Endothelial cell of umbilical vein (primary cell): ENCODE data around the gene LUC7L.

Source experiments
- EZH2 ChIP-seq: IDR thresholded peaks from 2 replicates; pipeline ENCODE4 v1.6.1; 2012; ENCODE audit warnings: borderline replicate concordance, low read depth, mild to moderate bottlenecking, moderate library complexity, low read length, inconsistent platforms; ENCODE audit not compliant: severe bottlenecking
- FOS ChIP-seq: IDR thresholded peaks from 2 replicates; pipeline ENCODE4 v1.6.1; 2011; ENCODE audit warnings: mild to moderate bottlenecking, low read length, moderate library complexity, borderline replicate concordance; ENCODE audit not compliant: insufficient read depth
- GATA2 ChIP-seq: IDR thresholded peaks from 2 replicates; pipeline ENCODE4 v1.7.0; 2011; ENCODE audit warnings: low read depth, mild to moderate bottlenecking, moderate library complexity, mixed read lengths, low read length; ENCODE audit not compliant: insufficient read length, insufficient read depth
- JUN ChIP-seq: IDR thresholded peaks from 2 replicates; pipeline ENCODE4 v1.6.1; 2011; ENCODE audit warnings: borderline replicate concordance, low read depth; ENCODE audit not compliant: insufficient read length, insufficient read depth
- MYC ChIP-seq: IDR thresholded peaks from one replicate; pipeline ENCODE4 v1.6.1; 2011; ENCODE audit warnings: mild to moderate bottlenecking, low read depth, low read length
- POLR2A ChIP-seq: IDR thresholded peaks from 2 replicates; pipeline ENCODE4 v1.6.1; 2012; ENCODE audit warnings: low read depth, mild to moderate bottlenecking, control low read depth, low read length
- POLR2AphosphoS5 ChIP-seq: IDR thresholded peaks from 2 replicates; pipeline ENCODE4 v1.6.1; 2012; ENCODE audit warnings: low read depth, mild to moderate bottlenecking, control low read depth, low read length, moderate library complexity; ENCODE audit not compliant: insufficient read depth
- TF ChIP-seq, protein P1 (sequence below), 2 donors: IDR thresholded peaks; 1 replicate in 1 of 2; 2 replicates in 1 of 2; pipeline ENCODE4 v1.5.1; 2011; ENCODE audit warnings: low read length in 2 of 2, mild to moderate bottlenecking in 2 of 2, moderate library complexity in 2 of 2, control low read depth in 1 of 2, inconsistent platforms in 1 of 2, low read depth in 1 of 2; ENCODE audit not compliant: insufficient read depth in 1 of 2; ENCODE audit errors: extremely low read depth in 1 of 2
- TF ChIP-seq, protein P2 (sequence below): IDR thresholded peaks from 2 replicates; pipeline ENCODE4 v1.6.1; 2011; ENCODE audit not compliant: insufficient read depth, insufficient read length

DNA sequence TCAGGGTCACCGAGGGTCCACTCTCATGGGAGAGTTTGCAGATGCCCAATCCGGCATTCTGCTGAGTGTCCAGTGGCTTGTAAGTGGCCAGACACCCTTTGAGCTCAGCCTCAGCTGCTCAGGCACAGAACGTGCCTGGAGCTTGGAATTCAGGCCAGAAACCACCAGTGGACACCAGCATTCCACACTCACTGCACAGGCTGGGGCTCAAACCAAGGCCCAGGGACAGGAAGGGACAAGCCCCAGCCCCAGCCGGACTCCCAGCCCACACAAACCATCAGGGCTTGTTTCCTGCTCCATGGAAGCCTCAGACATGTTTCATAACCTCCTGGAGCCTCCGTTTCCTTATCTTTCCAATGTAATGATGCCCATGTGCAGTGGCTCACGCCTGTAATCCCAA, 85.8 kb downstream of the LUC7L start:
- TF ChIP-seq, protein P1, sequence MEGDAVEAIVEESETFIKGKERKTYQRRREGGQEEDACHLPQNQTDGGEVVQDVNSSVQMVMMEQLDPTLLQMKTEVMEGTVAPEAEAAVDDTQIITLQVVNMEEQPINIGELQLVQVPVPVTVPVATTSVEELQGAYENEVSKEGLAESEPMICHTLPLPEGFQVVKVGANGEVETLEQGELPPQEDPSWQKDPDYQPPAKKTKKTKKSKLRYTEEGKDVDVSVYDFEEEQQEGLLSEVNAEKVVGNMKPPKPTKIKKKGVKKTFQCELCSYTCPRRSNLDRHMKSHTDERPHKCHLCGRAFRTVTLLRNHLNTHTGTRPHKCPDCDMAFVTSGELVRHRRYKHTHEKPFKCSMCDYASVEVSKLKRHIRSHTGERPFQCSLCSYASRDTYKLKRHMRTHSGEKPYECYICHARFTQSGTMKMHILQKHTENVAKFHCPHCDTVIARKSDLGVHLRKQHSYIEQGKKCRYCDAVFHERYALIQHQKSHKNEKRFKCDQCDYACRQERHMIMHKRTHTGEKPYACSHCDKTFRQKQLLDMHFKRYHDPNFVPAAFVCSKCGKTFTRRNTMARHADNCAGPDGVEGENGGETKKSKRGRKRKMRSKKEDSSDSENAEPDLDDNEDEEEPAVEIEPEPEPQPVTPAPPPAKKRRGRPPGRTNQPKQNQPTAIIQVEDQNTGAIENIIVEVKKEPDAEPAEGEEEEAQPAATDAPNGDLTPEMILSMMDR (IDR thresholded peaks at IDR 0.05; ENCODE audit: extremely low read depth in 1 of 2, insufficient read depth in 1 of 2, low read depth in 1 of 2, low read length in 2 of 2) = no peak
- TF ChIP-seq POLR2AphosphoS5 = no peak
- no peak for TF ChIP-seq POLR2A
- TF ChIP-seq EZH2 = no peak
- no peak for TF ChIP-seq JUN
- TF ChIP-seq MYC = no peak
- TF ChIP-seq FOS = no peak
- TF ChIP-seq, protein P2, sequence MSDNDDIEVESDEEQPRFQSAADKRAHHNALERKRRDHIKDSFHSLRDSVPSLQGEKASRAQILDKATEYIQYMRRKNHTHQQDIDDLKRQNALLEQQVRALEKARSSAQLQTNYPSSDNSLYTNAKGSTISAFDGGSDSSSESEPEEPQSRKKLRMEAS = no peak
- no peak for TF ChIP-seq GATA2
